Stimulated activated CD4-positive, alpha-beta T cell treated with anti-CD3 and anti-CD28 coated beads, Interleukin-12 subunit alpha, Interleukin-12 subunit beta, amount 100 ng/mL, for 24 hours (primary cell): ENCODE results near the gene MRPL18.
"Not testable (repeated sequence)": the region's sequence is repeated elsewhere in the genome, so short reads cannot be mapped to it uniquely, and the experiment has no call there.

Experiments
- DNase-seq, 2 experiments: peaks; one replicate each; pipeline ENCODE4 v3.0.0-alpha.2; 2020; ENCODE audit warnings: low read depth in 2 of 2

The MRPL18 gene

GRCh38 chr6:159777240-159777904 lies 12.9 kb upstream of the MRPL18 start:
- DNase-seq: no peak

DNA sequence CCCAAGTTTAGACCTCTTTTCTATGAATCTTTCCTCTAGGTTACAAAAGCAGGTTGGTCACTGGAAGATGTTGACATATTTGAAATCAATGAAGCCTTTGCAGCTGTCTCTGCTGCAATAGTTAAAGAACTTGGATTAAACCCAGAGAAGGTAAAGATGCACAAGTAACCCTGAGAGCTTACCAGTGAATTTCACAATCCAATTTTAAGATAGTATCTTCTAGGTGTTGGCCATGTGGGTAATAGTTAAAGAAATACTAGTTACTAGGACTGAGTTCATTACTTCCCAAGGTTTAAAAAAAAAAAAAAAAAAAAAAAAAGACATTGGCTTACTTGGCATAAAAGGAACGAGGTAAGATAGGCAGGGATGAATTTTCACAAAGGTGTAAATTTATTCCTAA lies 12.1 kb upstream of the MRPL18 start:
- no peak for DNase-seq

- no peak for DNase-seq
Measured at GRCh38 chr6:159778542-159779103, 11.6 kb upstream of the MRPL18 start.

GRCh38 chr6:159788276-159788675 lies 2.0 kb upstream of the MRPL18 start:
- no peak for DNase-seq

GRCh38 chr6:159788753-159789376 lies 1.4 kb upstream of the MRPL18 start:
- no peak for DNase-seq

DNA sequence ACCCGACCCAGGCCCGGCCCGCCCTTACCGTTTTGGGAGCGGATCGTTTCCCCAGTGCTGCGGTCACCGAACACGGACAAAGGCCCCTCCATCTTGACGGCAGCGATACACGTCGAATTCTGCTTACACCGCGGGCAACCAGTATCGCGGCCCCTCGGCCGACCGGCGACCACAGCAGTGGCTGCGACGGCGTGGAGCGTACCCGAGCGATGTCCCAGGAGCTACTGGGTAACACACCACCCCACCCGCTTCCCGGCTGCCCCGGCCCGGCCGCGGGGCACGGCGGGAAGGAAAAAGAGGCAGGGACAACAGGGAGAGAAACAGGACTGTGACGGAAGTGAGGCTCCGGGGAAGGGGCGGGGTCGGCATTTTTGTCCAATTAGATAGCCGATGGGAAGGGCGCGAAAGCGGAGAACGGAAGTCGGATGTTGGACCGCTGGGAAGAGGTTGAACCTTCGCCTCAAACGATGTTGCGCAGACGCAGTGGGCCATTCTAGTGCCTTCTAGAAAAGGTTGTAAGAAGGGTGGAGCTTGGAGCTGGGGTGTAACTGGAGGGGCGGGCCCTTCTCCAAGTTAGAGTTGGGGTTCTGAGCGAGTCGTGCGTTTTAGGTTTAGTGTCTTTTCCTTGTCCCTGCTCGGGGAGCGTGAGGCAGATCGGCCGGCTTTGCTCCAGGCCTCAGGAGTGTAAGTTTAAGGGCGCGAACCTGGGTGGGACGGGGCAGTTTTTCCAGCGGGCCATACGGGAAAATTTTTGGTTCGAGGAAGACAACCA lies 704 bp upstream of the MRPL18 start, which contains the start of gene TCP1:
Gene TCP1 (minus strand): TSS at position 226 of the 772 bp plus-strand sequence. CDS start 134 bp downstream, at position 92.
- peak; percentile 99 for DNase-seq

DNA sequence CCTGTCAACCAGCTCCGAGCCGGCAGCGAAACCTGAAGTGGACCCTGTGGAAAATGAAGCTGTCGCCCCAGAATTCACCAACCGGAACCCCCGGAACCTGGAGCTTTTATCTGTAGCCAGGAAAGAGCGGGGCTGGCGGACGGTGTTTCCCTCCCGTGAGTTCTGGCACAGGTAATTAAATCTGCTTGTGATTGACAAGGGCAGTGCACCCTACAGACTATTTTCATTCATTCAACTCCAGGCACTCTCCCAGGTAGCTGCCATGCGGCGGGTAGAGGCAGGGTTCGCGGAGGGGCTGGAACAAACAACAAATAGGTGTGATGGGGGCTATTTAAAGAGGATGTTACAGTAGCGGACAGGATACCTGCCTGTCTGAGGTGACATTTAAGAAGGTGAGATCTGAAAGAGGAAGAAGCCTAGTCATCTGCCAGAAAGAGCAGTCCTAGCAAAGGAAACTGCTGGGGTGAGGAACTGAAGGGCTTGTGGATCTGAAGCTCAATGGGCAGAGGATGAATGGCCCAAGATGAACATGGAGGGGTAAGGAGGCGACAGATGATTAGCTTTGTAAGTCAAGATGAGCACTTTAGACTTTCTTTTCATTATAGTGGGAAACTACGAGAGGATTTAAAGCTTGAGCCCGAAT lies 810 bp downstream of the MRPL18 start:
- no peak for DNase-seq

GRCh38 chr6:159794976-159795375 lies 4.7 kb downstream of the MRPL18 start:
- DNase-seq: not testable (repeated sequence)

- DNase-seq: no peak
Measured at GRCh38 chr6:159797554-159797953, 7.3 kb downstream of the MRPL18 start.

GRCh38 chr6:159800141-159800865 lies 10.0 kb downstream of the MRPL18 start, which contains the start of gene PNLDC1:
TSS of gene PNLDC1 (plus strand) at chr6:159800276. CDS start at chr6:159800308, 32 bp downstream.
- no peak for DNase-seq

- DNase-seq: no peak
Measured at GRCh38 chr6:159801935-159802334, 11.7 kb downstream of the MRPL18 start.

DNA sequence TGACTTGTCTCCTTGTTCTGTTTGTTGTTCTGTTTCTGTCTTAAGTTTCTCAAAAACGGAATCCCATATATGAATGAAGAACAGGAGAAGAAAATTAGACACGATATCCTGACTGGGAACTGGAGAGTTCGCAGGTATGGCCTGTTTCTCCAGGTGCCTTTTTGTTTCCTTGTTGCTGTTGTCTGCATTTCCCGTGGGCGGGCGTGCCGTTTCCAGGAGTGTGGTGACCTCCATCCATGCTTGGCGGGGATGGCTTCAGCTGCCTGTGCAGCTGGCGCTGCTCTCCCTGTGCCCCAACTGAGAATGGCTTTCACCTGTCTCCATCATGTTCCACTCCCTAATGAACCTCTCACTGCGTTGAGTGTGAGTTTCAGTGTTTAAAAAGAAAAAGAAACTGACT lies 14.2 kb downstream of the MRPL18 start:
- DNase-seq: no peak

DNA sequence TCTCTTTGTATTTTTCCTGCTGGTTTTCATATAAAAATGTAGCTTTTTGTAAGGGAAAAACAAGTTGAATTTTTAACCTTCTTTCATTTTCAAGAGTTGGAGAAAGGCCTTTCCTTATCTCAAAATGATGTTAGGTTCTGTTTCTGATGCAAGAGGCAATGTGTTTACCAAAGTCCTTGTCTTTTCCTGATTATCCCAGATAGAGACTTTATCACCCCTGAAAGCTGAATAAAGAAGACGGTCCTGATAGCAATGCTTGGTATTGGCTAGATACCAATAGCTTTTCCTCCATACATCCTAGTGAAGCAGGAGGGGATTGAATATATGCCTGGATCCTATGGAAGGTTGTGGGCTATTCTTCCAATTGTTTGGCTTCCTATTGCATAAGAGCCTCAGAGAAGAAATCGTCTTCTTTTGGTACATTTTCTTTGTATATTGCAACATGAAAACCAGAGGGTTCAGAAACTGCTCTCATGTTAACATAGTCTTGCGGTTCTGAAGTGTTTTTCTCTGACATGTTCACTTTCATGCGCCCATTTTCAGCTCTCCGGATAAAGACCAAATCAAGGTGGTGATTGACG lies 15.3 kb downstream of the MRPL18 start:
- DNase-seq: no peak

GRCh38 chr6:159806021-159806458 lies 15.8 kb downstream of the MRPL18 start:
- DNase-seq: no peak

GRCh38 chr6:159807150-159807858 lies 17.0 kb downstream of the MRPL18 start:
- DNase-seq: no peak

DNA sequence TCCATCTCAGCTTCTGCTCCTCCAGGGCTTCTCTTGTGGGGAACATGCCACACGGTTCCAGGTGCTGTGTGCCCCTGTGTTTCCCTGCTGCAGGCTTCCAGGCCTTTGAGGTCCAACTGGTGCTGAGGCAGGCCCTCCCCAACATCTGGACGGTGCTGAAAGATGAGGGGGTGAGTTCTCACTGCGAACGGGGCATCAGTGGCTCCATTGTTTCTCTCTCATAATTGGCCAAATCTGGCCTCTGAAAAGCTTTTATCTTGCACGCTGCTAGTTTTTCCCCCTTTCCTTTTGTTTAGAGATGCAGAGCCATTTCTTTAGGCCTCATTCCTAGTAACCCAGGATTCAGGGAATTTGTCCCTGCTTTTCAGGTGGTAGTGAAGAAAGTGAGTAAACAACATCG lies 18.4 kb downstream of the MRPL18 start:
- no peak for DNase-seq

DNA sequence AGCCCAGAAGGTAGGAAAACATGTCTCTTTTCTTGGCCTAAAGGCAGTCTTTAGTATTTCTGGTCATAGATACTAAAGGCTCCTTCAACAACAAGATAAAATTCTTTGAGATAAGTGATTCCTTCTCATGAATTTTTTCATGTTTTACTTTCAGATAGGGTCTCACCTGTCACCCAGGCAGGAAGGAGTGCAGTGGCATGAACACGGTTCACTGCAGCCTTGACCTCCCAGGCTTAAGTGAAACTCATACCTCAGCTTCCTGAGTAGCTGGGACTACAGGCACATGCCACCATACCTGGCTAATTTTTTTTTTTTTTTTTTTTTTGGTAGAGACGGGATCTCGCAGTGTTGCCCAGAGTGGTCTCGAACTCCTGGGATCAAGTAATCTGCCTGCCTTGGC lies 18.9 kb downstream of the MRPL18 start:
- no peak for DNase-seq

- DNase-seq: no peak
Measured at GRCh38 chr6:159813781-159814180, 23.5 kb downstream of the MRPL18 start.

- DNase-seq: no peak
Measured at GRCh38 chr6:159815410-159815809, 25.1 kb downstream of the MRPL18 start.

DNA sequence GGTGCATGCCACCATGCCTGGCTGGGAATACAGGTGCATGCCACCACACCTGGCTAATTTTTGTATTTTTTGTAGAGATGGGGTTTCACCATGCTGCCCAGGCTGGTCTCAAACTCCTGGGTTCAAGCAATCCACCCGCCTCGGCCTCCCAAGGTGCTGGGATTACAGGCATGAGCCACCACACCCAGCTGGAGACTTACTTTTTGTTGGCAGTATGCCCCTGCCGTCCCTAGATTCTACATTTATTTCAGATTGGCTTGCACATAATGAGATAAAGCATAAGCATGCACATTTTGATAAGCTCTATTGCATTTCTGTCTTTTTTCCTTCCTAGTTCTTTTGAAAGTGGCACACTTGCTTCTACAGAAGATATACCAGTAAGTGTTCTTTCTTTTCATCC lies 26.5 kb downstream of the MRPL18 start:
- not testable (repeated sequence) for DNase-seq
